Cerebellar cortex (tissue), 1 donor: ENCODE measurements around the gene PLB1.

Experiments used
- DNase-seq: peaks from one replicate; pipeline ENCODE4 v3.0.0-alpha.2; 2015; ENCODE audit warnings: low spot score

PLB1 gene

DNA sequence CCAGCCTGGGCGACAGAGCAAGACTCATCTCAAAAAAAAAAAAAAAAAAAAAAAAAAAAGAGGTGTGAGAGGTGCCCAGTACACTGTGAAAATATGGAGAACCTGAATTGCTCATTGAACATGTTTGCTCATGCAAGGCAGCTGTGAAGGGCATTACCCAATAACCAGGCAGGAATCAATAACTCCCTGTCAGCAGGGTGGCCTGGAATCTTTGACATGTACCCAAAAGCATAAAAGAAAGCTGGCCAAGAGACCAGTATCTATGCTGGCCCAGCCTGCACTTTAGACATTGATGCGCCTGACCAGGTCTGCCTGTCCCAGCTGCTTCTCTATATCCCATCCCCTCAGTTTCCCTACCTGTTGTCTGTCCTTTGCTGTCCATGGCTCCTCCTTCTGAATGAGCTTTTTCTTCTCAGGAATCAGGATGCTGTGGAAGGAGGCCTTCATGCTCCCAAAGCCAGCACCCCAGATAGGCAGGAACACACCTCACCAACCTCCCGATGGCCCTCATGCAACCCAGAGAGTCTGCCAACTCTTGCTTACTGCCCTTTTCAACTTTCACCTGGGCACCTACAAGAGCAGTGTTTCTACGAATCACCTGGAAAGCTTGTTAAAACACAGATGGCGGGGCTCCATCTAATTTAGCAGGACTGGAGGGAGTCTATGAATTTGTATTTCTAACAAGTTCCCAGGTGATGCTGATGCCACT lies 172.4 kb downstream of the PLB1 start:
- no peak for DNase-seq

- no peak for DNase-seq
Measured at GRCh38 chr2:28668880-28669279, 173.0 kb downstream of the PLB1 start.

DNA sequence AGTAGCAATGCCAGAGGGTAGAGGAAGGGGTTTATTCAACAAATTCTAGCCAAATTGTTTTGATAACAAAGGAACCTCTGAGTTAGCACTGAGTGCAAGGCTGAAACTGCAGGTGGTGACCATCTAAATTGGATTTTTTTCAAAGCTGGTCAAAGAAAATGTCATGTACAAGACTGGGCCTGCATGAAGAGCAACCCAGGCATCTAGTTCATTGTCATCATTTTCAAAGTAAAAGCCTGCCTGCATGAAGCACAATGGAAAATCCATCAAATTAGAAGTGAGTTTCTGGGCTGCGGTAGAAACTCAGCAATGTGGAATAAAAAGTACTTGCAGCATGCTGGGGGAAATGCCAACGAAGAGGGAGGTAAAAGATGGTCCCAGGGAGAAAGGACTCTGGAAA lies 175.0 kb downstream of the PLB1 start:
- DNase-seq, result no peak

GRCh38 chr2:28673338-28673737 lies 177.5 kb downstream of the PLB1 start:
- DNase-seq, result no peak

GRCh38 chr2:28674062-28674712 lies 178.3 kb downstream of the PLB1 start:
- DNase-seq, result no peak

- no peak for DNase-seq
Measured at GRCh38 chr2:28674713-28675068, 178.8 kb downstream of the PLB1 start.

GRCh38 chr2:28676152-28676835 lies 180.4 kb downstream of the PLB1 start:
- no peak for DNase-seq

- no peak for DNase-seq
Measured at GRCh38 chr2:28678175-28678855, 182.5 kb downstream of the PLB1 start.

DNA sequence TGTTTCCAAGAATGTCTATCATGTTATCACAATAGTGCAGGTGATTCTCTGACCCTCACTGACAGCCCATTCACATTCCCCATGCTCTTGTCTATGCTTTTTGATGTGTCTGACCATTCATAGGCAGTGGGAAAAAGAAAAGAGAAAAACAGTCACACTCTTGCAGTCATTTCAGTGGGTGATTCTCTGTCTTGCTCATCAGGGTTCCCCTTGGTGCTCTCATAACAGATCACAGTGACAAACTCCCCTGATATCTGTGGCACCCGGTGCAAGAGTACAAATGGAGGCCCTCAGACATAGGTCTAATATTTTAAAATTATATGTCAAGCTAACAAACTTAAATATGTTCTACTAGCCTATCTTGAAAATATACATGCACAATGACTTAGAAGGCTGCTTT lies 183.1 kb downstream of the PLB1 start:
- no peak for DNase-seq

- no peak for DNase-seq
Measured at GRCh38 chr2:28680657-28681056, 184.8 kb downstream of the PLB1 start.

DNA sequence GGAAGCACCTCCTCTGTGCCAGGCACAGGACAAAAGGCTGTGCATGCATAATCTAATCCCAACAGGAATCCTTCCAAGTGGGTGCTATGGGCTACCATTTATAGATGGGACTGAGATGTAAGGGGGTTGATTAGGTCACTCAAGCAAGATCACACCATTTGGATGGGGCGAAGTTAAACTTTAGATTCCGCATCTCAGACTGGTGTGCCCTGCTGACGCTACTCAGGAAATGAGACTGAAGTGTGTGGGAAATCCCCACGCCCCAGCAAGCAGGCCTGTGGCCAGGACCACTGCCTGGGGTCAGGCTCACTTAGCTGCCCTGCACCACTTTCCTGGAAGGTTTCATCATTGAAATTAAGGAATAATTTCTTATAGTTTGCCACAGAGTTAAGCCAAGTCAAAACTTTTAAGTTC lies 185.3 kb downstream of the PLB1 start:
- no peak for DNase-seq

- no peak for DNase-seq
Measured at GRCh38 chr2:28681606-28682005, 185.7 kb downstream of the PLB1 start.

- DNase-seq, result peak; percentile 4
Measured at GRCh38 chr2:28683100-28683706, 187.3 kb downstream of the PLB1 start.

GRCh38 chr2:28684142-28684858 lies 188.4 kb downstream of the PLB1 start:
- no peak for DNase-seq

DNA sequence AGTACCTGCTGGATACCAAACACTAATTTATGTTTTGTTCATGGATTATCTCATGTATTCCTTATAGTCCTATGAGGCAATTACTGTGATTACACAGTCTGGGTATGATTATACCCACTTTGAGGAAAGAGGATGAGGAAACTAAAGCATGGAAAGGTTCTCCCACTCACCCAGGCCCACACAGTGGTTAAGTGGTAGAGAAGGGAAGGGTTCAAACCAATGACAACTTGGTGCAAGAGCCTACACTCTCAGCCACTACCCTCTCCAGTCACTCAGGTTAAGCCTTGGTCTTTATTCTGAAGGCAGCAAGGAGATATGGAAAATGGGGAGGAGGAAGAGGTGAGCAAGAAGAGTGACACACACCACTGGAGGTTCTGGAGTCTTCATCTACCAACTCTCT lies 191.3 kb downstream of the PLB1 start:
- no peak for DNase-seq

DNA sequence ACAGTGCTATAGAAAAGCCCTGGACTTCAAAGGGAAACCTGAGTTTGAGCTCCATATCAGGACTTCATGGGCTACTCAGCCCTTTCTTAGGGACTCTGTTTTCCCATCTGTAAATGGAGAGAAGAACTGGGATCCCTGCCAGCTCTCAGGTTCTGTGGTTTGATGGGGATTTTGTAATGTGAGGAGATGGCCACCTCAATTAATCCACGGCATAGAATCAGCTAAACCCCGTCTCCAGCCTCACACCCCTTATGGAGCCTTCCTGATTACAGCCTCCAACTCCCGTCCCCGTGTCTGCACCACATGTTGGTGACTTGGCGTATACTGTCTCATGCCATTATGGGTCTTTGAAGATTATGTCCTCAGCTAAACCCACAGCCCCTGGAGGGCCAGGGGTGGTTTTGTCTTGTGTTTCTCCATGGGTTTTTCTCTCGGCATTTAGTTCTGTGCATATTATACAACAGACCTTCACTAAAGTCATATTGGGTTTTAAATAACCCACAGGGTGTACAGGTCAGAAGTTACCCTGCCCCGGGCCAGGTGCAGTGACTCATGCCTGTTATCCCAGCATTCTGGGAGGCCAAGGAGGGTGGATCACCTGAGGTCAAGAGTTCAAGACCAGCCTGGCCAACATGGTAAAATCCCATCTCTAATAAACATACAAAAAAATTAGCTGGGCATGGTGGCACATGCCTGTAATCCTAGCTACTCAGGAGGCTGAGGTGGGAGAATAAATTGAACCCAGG lies 192.0 kb downstream of the PLB1 start:
- DNase-seq, result no peak

DNA sequence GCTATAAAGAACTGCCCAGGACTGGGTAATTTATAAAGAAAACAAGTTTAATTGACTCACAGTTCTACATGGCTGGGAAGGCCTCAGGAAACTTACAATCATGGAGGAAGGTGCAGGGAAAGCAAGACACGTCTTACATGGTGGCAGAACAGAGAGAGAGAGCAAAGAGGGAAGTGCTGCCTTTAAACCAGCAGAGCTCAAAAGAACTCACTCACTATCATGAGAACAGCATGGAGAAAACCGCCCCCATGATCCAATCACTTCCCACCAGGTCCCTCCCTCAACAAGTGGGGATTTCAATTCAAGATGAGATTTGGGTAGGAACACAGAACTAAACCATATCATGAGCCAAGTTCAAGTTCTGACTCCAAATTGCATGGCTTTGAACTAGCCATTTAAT lies 193.0 kb downstream of the PLB1 start:
- DNase-seq, result no peak

- no peak for DNase-seq
Measured at GRCh38 chr2:28689771-28690170, 193.9 kb downstream of the PLB1 start.

- DNase-seq, result no peak
Measured at GRCh38 chr2:28692411-28692810, 196.6 kb downstream of the PLB1 start.

GRCh38 chr2:28693223-28693622 lies 197.4 kb downstream of the PLB1 start:
- no peak for DNase-seq
